EL (cell line): ENCODE results near the gene RABL3.
"Not testable (repeated sequence)": the region's sequence is repeated elsewhere in the genome, so short reads cannot be mapped to it uniquely, and the experiment has no call there.

Source experiments
- DNase-seq: peaks from one replicate; pipeline ENCODE4 v3.0.0-alpha.2; 2016

RABL3 gene, protein sequence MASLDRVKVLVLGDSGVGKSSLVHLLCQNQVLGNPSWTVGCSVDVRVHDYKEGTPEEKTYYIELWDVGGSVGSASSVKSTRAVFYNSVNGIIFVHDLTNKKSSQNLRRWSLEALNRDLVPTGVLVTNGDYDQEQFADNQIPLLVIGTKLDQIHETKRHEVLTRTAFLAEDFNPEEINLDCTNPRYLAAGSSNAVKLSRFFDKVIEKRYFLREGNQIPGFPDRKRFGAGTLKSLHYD

DNA sequence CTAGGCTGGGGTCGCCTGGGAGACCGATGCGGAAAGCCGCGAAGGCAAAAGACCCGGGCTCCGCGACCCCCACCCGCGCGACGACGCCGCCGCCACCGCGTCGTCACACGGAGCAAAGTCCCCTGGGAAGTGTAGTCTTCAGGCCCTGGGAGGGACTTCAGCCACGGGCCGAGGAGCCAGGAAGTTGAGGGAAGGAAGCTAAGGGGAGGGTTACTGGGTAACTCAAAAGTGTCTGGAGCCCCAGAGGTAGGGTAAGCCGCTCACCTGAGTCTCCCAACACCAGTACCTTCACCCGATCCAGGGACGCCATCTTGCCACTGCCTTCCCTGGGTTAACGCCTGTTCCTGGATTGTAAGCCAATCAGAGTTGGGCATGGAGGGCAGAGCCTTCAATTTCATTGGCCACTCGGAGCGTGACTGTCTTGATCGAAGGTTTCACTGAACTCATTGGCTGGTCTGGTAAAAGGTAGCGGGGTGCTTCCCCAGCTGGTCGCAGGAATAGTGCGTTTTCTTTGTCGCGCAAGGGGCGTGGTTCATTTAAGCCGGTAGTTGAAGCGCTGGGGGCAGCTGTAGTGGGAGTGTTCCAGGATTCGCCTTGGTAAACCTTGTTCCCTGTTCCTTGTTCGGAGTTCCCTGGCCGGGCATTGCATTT, at the start of gene RABL3, which contains the start of gene GTF2E1:
RABL3 (minus strand) TSS at position 319 of the 651 bp plus-strand sequence; CDS start at position 310, 9 bp downstream.
GTF2E1 (plus strand) TSS at position 547 of the 651 bp plus-strand sequence. CDS start 7,809 bp downstream, outside the sequence.
- DNase-seq = peak; percentile 100

DNA sequence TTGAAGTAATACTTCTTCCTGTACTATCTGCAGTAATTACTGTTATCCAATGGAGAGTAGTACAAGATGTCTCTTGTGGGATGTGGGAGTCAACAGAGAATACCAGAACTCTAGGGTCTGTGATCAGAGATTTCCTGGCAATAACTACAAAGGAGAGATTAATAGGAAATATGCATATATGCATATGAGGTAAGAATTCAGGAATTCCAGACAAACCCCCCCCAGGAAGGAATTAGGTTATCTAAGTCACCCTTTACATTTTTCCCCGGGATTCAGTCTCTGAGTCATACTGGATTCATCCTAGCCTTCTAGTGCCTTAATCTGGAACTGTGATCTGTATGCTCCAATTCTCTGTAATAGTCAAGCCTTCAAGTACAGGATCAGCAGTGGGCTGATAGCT, 49.6 kb upstream of the RABL3 start:
- DNase-seq = peak; percentile 90

DNA sequence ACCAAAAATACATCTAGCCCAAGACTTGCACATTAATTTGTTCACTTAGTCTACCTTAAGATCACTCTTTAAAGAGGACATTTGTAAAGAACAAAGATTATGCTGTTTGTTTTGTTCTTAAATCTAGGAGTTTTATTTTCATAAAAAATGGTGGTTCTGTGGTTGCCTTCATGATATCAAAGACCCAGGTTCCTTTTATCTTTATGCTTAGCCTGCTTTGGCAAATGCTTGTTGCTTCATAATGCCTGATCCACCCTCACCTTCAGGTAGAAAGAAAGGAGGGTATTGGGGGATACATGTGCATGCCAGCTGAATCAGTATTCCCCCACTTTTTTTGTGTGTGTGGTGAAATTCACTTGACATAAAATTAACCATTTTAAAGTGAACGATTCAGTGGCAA, 48.7 kb upstream of the RABL3 start:
- no peak for DNase-seq

DNA sequence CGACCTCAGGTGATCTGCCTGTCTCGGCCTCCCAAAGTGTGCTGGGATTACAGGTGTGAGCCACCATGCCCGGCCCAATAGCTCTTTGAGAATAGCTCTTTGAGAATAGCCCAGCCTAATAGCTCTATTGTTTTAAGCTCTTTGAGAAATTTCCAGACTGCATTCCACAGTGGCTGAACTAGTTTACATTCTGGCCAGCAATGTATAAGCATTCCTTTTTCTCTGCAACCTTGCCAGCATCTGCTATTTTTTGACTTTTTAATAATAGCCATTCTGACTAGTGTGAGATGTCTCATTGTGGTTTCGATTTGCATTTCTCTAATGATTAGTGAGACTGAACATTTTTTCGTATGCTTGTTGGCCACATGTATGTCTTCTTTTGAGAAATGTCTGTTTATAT, 43.5 kb upstream of the RABL3 start:
- DNase-seq = peak; percentile 52

DNA sequence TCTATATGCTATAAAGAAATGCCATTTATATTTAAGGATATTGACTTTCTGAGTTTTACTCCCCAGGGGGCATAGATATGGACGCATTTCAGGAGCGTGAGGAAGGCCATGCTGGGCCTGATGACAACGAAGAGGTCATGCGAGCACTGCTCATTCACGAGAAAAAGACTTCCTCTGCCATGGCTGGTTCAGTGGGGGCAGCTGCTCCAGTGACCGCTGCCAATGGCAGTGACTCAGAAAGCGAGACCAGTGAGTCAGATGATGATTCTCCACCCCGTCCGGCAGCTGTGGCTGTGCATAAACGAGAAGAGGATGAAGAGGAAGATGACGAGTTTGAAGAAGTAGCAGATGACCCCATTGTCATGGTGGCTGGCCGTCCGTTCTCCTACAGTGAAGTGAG, 38.7 kb upstream of the RABL3 start:
- peak; percentile 96 for DNase-seq

DNA sequence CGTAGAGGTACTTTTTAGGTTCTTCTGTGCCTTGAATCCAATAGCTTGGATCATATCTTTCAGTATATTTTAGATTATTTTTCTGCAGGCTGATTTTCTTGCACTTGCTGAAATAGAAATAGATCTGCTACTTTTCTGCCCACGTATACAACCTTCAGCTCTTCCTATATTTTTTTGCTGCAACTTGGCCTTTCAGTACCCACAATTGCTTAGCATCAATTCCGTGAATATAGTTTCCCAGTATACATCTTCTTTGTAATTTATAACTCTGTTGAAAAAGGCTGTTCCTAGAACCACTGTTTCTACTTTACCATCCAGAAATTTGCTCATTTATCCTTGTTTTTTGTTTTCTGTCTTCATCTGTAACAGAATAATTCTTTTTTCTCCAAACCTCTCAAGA, 36.5 kb upstream of the RABL3 start:
- no peak for DNase-seq

DNA sequence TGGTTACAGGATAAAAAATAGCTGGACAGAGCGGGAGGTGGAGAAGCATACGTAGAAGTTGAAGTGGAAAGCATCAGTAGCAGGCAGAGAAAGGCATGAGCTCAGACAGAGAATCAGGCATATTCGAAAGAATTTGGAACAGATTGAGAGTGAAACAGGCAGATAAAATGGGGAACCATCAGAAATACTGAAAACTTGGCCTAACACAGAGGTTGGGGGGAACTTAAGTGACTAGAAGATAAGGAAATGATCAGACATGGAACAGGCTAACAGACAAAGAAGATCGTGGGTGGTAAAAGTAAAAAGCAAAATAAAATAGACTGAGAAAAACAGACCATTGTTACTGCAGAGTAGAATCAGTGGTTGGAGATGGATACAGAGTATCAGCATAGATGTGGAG, 33.1 kb upstream of the RABL3 start:
- DNase-seq = no peak

DNA sequence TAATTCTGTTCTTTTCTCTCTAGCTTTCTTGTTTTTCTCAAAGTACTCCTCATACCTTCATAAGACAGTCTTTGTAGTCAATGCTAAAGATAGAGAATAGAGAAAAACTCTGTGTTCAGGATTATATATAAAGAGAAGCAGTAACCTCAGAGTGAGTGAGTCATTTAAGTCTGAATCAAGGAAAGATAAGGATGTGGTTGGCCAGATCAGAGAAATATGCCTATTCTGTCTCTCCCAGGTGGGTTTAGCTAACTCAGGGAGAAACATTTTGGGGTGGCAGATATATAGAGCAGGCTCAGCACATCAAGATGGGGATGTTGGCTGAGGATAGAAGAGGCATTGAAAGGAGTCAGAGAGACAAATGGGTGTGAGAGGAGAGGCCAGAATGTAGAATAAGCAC, 31.6 kb upstream of the RABL3 start:
- peak; percentile 33 for DNase-seq

DNA sequence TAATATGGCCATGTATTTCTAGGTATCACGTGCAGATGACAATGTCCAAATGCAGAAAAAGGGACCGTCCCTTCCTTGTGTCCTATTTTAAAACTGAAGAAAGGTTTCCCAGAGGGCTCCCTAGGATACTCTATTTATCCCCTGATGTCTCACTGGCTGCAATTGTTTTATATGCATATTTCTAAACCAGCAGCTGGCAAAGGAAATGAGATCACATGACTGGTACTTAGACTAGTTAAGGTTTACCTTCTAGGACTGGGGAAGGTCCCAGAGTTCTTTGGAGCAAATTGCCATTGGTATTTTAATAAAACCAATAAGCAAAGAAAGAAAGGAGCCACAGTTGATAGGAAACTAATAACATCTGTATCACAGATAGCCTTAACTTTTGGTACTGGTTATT, 29.8 kb upstream of the RABL3 start:
- DNase-seq = no peak

DNA sequence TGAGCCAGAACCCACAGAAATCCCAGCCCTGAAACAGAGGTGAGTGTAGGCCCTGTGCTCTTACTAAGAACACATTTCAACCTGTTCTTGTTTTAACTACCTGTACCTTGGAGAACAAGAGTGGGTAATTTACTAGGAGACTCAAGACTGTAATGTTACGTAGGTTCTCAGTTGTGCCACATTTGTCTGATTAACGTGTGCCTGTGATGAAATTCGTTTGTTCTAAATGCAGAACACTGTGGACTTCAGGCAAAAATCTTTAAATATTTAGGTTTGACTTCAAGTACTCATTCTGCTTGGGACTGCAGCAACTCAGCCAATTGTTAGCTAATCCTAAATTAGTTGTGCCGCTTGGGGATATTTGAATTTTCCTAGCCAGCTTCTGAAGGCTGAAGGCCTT, 28.6 kb upstream of the RABL3 start:
- DNase-seq = no peak

DNA sequence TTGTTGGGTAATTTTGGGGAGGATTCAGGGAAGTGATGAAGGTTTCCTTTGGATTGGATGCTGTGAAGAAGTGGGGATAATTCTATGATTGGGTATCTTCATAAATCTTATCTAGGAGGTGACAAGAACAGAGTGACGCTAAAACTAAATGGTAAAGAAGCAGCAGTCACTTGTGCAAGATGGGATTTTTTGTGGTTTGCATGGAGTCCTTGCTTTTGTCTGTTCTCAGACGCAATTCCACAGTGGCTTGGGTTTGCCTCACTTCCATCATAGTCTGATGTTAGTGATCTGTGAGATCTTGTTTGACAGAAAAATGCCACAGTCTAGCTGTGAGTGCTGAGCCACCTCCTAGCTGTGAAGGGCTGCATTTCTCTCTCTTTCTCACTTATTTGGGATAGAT, 27.1 kb upstream of the RABL3 start:
- no peak for DNase-seq

DNA sequence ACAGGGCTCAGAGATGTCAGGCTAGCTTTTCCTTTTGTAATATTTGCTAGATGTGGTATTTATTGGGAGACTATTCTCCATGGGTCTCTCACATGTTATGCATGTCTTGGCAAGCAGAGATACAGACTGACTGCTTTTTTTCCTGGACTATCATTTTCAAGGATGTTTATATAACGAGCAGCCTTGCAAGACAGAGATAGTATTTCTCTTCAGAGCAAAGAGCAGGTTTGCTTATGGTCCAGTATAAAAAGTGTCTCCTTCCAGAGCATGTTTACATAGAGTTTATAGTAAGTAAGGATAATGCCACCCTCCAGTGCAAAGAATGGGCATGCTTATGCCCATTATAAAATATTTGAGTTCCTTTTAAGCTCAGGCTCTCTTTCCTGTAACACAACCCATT, 24.8 kb upstream of the RABL3 start:
- no peak for DNase-seq

DNA sequence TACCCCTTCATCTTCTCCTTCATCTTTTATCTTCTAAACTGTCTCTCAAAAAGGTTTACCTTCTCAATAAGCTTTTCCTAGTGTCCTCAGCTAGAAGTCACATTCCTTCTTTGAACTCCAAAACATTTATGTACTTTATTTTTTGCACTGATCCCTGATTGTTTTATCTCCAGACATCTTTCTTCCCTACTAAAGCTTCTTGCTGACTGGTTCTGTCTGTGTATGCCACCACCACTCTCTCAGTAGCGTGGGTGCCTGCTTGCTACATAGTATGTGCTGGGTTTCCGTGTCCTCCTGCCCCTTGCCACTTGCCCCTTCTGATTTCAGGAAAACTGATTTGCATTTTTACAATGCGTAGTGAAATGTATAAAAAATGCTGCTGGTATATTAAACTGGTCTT, 24.3 kb upstream of the RABL3 start:
- no peak for DNase-seq

DNA sequence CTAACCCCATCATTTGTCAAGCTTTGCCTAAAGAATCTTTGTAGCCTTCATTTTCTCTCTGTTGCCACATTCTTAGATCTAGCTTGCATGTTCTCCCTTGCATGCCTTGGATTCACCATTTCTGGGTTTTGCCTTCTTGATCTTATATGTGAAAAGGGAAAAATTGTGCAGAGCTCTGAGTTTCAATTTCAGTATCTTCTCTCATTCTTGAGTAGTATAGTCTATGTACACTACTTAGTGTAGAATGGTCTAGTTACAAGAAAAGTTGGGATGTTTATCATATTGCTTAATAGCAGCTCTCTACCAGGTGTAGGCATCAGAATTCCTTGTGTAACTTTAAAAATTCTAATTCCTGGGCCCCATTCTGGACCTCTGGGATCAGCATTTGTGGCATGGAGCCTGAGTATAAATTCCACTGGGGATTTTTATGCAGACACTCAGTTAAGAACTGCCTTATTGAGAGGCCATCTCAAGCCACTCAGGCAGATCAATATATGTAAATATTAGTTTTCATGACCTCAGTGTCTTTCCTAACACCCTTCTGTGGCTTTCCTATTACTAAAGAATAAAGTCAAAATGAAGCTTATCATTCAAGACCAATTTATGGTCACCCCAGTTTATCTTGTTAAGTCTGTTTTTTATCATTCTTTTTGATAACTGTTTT, 23.6 kb upstream of the RABL3 start:
- DNase-seq = no peak

DNA sequence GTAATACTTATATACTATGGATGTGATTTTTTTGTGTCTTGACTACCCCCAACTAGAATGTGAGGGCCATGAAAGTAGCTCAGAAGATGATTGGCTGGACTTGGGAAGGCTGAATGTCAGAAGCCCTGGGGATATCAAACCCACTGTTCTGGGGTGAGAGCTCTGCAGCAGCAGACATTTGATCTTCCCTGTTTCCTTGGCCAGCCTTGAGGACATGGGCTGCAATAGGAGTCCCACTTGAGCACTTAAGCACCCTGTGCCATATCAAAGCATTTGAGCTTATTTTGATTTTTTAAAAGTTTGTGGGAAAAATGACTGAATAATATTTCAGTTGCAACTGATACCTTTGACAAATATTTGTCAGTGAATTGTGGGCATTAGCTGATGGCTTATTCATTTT, 21.9 kb upstream of the RABL3 start:
- DNase-seq = no peak

DNA sequence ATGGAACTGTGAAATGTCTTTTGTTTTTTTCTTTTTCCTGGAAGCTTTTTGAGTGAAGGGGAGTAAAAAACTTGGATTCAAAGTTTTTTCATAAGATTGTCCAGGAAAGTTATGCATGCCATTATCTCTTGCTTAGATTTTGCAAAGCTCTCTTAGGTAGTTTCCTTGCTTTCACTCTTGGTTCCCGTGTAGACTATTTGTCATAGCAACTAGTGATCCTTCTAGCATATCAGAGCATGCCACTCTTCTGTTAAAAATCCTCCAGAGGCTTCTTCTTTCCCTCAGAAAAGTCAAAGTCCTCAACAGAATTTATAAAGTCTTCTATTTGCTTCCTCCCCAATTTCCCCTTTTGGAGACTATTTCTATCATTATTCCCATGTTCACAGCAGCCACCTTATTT, 21.3 kb upstream of the RABL3 start:
- no peak for DNase-seq

DNA sequence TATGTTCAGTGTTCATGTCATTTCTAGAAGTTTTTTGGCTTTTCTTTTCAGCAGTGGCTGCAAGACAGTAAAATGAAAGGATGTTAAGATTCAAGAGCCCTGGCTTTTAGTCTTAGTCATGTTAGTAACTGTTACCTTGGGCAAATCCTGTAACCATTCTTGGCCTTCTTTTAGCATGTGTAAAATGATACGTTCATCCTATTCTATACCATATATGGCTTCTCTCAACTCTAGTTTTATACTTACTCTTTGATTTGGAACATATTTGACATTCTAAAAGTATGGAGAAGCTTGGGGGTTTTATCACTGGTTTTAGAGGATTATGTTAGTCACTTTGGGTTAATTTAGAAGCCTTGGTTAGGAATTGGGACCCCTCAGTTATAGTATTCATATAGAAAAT, 20.3 kb upstream of the RABL3 start:
- peak; percentile 34 for DNase-seq

DNA sequence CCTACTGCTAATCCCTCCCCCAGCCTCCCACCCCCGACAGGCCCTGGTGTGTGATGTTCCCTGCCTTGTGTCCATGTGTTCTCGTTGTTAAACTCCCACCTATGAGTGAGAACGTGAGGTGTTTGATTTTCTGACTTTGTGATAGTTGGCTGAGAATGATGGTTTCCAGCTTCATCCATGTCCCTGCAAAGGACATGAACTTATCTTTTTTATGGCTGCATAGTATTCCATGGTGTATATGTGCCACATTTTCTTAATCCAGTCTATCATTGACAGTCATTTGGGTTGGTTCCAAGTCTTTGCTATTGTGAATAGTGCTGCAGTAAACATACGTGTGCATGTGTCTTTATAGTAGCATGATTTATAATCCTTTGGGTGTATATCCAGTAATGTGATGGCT, 16.2 kb upstream of the RABL3 start:
- not testable (repeated sequence) for DNase-seq

DNA sequence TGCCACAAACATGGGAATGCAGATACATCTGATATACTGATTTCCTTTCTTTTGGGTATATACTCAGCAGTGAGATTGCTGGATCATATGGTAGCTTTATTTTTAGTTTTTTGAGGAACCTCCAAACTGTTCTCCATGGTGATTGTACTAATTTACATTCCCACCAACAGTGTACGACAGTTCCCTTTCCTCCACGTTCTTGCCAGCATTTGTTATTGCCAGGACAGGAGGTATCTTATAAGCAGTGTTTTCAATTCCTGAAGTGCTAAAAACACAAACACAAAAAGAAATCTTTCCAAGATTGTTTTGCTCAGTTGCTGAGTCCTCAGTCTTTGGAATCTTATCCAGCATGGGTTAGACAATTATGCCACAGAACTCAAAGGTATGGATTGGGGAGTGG, 13.7 kb upstream of the RABL3 start:
- DNase-seq = no peak

DNA sequence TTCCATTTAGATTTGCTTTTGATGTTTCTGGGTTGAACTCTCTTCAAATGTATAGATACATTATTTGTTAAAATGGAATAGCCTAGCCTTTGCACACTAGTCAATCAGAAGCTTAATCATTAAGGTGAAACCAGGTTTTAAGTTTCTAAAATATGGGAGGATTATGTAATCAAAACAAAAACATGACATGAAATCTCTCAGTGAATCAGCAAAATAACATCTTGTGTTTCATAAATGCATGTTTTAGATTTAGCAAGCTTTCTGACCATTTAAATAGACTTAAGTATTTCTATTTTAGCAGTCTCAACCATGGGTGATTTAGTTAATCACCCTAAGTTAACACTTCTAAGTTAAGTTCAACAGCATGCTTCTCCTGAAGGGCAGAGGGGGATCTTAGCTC, 11.5 kb upstream of the RABL3 start:
- no peak for DNase-seq

DNA sequence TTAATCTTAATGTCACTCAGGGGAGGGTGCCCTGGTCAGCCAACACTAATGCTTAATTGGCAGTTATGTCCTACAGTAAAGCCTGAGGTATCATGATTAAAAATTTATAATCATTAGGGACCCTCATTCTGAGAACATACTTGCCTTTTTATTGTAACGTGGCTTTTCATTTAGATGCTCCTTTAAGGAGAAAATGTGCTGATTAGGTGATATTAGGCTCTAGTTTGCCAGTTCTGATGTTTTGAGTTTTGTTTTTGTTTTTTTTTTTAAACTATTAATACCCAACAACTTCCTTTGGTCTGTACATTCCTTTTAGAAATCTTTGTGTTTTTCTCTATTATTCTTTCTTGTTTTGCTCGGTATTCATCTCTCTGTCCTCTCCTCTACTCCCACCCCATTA, 10.5 kb upstream of the RABL3 start:
- no peak for DNase-seq

DNA sequence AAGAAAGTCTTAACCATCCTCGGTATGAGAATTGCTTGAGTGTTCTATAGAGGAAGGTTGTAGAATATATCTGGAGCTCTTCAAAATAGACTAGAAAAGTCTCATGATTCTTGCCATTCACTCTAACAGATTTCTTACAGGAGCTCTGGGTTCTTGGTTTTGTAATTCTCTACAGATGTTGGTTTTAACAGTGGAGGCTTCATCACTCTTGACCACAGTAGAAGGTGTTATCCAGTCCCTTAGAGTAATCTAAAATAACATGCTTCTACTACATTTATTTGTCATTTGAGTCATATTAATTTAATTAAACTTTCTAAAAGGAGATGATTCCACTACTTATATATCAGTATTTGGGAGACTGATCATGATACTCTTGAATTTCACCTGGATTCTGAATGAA, 9.9 kb upstream of the RABL3 start:
- no peak for DNase-seq

DNA sequence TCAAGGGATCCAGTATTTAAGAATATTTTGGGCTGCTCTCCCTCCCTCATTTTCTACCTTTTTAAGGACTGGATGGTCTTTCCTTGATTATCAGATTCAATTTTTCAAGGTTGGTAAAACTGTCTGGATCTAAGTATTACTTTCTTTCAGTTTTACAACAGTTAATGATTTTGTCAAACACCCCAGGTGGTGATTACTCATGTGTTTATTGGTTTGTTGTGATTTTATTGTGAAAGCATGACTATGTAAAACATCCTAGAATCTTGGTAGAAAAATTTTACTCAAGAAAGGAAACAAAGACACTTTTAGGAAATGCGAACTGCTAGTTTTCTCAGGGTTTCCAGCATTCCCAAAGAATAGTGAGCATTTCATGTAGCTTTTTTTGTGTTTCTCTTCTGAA, 7.5 kb upstream of the RABL3 start:
- no peak for DNase-seq

DNA sequence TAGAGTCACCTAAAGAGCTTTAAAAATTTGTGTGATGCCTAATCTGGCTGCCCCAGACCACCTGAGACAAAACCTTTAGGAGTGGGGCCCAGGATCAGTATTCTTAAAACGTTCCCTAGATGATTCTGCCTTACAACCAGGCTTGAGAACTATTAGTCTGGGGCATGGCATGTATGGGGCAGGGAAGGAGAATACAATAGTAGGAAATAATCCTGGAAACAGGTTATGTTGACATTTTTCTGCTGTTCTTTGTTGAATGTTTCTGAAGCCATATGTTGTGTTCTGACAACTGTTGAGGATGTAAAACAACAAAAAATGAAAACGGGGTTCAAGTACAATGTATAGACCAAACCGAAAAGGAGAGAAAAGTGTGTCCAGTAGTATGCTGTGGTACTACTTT, 3.1 kb upstream of the RABL3 start:
- DNase-seq = no peak
